ENCODE results near the gene PIK3CG.
A peak's percentile ranks its signal among the peaks of the same experiment; 100 is the strongest.
"Not testable (repeated sequence)": the region's sequence is repeated elsewhere in the genome, so short reads cannot be mapped to it uniquely, and the experiment has no call there.

The PIK3CG gene

DNA sequence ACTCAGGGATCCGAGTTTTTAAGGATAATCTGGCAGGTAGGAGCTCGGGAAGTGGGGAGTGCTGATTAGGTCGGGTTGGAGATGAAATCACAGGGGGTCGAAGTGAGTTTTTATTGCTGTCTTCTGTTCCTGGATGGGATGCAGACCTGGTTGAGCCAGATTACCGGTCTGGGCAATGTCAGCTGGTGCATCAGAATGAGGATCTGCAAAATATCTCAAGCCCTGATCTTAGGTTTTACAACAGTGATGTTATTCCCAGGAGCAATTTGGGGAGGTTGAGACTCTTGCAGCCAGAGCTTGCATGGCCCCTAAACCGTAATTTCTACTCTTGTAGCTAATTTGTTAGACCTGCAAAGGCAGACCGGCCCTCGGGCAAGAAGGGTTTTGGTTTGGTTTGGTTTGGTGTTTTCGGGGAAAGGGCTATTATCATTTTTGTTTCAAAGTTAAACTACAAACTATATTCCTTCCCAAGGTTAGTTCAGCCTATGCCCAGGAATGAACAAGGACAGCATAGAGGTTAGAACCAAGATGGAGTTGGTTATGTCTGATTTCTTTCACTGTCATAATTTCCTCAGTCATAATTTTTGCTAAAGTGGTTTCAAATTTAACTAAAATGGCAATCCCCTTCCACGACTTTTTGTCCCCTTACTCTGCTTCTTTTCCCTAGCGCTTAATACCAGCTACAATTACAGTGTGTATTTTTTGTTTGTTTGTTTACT, 20.6 kb upstream of the PIK3CG start:
- TF ChIP-seq, protein P1, sequence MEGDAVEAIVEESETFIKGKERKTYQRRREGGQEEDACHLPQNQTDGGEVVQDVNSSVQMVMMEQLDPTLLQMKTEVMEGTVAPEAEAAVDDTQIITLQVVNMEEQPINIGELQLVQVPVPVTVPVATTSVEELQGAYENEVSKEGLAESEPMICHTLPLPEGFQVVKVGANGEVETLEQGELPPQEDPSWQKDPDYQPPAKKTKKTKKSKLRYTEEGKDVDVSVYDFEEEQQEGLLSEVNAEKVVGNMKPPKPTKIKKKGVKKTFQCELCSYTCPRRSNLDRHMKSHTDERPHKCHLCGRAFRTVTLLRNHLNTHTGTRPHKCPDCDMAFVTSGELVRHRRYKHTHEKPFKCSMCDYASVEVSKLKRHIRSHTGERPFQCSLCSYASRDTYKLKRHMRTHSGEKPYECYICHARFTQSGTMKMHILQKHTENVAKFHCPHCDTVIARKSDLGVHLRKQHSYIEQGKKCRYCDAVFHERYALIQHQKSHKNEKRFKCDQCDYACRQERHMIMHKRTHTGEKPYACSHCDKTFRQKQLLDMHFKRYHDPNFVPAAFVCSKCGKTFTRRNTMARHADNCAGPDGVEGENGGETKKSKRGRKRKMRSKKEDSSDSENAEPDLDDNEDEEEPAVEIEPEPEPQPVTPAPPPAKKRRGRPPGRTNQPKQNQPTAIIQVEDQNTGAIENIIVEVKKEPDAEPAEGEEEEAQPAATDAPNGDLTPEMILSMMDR (conservative IDR thresholded peaks at IDR 0.05; ENCODE audit: low read length) = no peak
- no peak for DNase-seq (ENCODE audit: low read depth)
- no peak overlapping the region for H3K4me3 ChIP-seq (ENCODE audit: low read length)

DNA sequence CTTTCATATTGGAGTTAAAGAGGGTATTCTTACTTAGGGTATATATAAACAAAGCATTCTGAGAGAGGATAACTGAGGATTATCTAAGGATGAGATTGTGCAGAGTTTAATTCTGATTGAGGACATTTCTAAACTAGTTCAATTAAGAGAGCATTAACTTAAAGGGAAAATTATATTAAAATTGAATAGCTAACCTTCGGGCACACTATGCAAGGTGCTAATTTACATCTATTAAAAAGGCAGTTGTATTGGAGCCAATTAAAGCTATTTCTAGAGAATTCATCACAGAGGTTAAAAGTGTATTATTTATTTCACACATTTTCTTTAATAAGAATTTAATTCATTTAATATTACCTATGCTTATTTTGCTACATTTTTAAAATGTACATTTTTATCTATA, 17.0 kb upstream of the PIK3CG start:
- no peak overlapping the region for H3K4me3 ChIP-seq (ENCODE audit: low read length)
- DNase-seq (ENCODE audit: low read depth) = no peak
- TF ChIP-seq, protein P1 (conservative IDR thresholded peaks at IDR 0.05; ENCODE audit: low read length) = no peak

DNA sequence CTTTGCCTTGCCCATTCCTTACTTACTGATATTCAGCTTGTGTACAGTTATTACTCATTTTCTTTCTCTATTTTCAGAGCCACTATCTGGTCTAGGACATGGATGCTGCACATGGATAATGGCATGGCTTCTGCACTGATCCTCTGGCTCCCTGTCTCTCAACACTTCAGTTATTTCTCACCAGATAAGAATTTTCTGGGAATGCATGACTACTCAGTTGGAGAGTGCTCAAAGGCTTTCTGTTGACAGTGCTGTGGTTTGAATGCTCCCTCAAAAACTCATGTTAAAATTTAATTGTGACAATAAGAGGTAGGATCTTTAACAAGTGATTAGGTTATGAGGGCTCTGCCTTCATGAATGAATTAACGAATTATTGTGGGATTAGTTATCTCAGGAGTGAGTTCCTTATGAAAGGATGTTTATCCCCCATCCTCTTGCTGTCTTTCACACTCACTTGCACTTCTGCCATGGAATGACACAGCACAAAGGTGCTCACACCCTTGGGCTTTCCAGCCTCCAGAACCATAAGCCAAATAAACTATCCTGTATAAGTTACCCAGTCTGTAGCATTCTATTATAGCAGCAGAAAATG, 16.1 kb upstream of the PIK3CG start:
- H3K4me3 ChIP-seq (ENCODE audit: low read length) = no peak overlapping the region
- peak; percentile 91 for DNase-seq (ENCODE audit: low read depth)
- TF ChIP-seq, protein P1 (conservative IDR thresholded peaks at IDR 0.05; ENCODE audit: low read length) = no peak

DNA sequence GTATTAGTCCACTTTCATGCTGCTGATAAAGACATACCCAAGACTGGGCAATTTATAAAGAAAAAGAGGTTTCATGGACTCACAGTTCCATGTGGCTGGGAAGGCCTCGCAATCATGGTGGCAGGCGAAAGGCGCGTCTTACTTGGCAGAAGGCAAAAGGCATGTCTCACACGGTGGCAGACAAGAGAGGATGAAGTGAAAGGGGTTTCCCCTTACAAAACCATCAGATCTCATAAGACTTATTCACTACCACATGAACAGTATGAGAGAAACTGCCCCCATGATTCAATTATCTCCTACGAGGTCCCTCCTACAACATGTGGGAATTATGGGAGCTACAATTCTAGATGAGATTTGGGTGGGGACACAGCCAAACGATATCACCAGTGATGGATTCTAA, 13.4 kb upstream of the PIK3CG start:
- DNase-seq (ENCODE audit: low read depth); H3K4me3 ChIP-seq (ENCODE audit: low read length): not testable (repeated sequence)

DNA sequence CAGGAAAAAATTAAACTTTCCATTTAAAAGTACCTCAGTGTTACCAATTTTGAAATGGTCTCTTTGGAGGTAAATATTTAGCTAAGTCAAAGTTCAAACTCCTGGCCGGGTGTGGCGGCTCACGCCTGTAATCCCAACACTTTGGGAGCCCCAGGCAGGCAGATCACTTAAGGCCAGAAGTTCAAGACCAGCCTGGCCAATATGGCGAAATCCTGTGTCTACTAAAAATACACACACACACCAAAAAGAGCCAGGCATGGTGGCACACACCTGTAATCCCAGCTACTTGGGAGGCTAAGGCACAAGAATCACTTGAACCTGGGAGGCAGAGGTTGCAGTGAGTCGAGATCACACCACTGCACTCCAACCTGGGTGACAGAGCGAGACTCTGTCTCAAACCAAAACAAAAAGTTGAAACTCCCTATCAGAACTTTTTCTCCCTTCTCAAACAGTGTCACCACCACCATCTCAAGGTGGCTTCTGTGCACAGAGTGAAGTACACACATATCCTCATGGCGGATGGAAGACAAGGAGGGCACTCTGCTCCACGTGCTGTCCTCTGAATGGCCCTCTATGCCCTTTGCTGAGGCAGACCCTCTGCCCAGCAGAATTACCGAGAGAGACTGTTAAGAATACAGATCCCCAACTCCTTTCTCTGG, 11.7 kb upstream of the PIK3CG start:
- no peak overlapping the region for H3K4me3 ChIP-seq (ENCODE audit: low read length)
- TF ChIP-seq, protein P1 (conservative IDR thresholded peaks at IDR 0.05; ENCODE audit: low read length) = no peak
- DNase-seq (ENCODE audit: low read depth) = no peak

DNA sequence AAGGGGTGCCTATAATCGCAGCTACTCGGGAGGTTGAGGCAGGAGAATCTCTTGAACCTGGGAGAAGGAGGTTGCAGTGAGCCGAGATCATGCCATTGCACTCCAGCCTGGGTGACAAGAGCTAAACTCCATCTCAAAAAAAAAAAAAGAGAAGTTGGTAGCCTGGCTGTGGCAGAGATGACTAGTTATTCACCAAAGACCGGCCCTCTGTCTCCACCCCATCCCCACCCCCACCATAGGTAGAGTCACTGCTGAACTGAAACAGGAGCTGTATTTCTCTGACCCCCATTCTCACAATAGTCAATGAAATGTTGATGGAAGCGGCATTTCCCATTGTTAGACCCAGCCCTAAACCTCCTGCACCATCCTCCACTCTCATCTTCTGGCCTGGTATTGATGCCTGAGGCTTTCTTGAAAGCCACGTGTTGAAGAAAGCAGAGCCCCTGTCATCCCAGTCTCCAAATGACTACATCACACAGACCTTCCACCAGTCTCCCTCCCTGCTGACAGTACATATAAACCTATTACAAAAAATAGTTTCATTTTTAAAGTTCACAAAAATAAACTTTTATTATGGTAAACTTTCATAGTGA, 9.4 kb upstream of the PIK3CG start:
- H3K4me3 ChIP-seq (ENCODE audit: low read length) = no peak overlapping the region
- TF ChIP-seq, protein P1 (conservative IDR thresholded peaks at IDR 0.05; ENCODE audit: low read length) = no peak
- no peak for DNase-seq (ENCODE audit: low read depth)

DNA sequence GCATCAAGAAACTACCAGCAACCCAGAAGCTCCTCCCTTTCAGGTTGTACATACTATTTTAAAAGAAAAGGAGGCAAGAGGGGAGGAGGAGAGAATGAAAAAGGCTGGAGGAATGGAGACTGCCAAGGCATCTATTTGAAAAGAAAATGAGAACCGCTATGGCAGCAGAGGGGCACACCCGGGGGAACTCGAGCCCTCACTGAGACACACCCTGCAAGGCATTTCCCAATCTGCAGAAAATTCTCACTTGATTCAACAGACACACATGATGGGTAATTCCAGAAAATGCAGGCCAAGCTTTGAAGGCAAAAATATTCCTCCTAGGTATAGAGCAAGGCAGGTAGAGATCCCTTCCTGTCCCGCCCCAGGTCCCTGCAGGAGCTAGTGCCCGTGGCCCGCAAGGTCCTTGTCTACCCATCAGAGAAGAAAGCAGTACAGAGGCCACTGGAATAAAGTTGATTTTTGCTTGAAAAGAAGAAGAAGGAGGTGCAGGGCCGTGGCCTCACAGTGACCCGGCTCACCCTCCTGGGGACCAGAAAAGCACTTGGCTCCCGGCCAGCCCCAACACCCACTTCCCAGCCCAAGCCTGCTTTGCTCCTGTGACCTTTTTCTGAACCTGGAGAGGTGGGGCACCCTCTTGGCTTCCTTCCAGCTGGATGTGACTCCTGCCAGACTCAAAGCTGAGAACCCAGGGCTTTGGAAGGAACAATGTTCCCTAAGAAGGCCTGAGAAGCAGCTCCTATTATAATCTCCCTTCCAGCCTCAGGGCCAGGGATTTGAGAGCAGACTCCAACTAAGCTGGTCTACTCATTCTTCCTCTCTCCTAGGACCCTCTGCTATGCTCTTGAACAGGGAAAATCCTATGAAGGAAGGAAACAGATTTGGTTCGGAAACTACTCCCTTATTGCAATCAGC, 6.2 kb upstream of the PIK3CG start:
- DNase-seq (ENCODE audit: low read depth) = no peak
- H3K4me3 ChIP-seq (ENCODE audit: low read length) = no peak overlapping the region
- TF ChIP-seq, protein P1 (conservative IDR thresholded peaks at IDR 0.05; ENCODE audit: low read length) = no peak

All from AG10803 (cell line).